H9 (cell line): ENCODE data around the gene AXIN2. TPM values are rescaled to one million over a fixed set of nuclear protein-coding genes. Genes with fewer than 3 reads are reported as not detected.

ENCODE experiments used
- DNase-seq: peaks from one replicate; pipeline ENCODE4 v3.0.0-alpha.2; 2017
- H2AFZ ChIP-seq: one replicate; pipeline ENCODE4 v1.6.1; 2013; ENCODE audit warnings: mild to moderate bottlenecking, low read length, control low read depth, moderate library complexity
- H2AK5ac ChIP-seq: 2 replicates; pipeline ENCODE4 v1.6.1; 2013; ENCODE audit warnings: low read length, control low read depth, mixed read lengths; ENCODE audit not compliant: insufficient read length
- H2BK120ac ChIP-seq: one replicate; pipeline ENCODE4 v1.6.1; 2013; ENCODE audit warnings: low read depth, mild to moderate bottlenecking, low read length, control low read depth, inconsistent platforms; ENCODE audit not compliant: poor library complexity, severe bottlenecking
- H2BK12ac ChIP-seq: 2 replicates; pipeline ENCODE4 v1.6.1; 2013; ENCODE audit warnings: low read length, control low read depth, mixed read lengths, low read depth; ENCODE audit not compliant: insufficient read length
- H2BK15ac ChIP-seq: 2 replicates; pipeline ENCODE4 v1.6.1; 2013; ENCODE audit warnings: low read depth, low read length, control low read depth
- H2BK20ac ChIP-seq: one replicate; pipeline ENCODE4 v1.6.1; 2013; ENCODE audit warnings: low read depth, mild to moderate bottlenecking, low read length, control low read depth, inconsistent platforms; ENCODE audit not compliant: poor library complexity, severe bottlenecking
- H2BK5ac ChIP-seq: 2 replicates; pipeline ENCODE4 v1.6.1; 2013; ENCODE audit warnings: low read length, control low read depth, mixed read lengths; ENCODE audit not compliant: insufficient read length
- H3K14ac ChIP-seq: 2 replicates; pipeline ENCODE4 v1.6.1; 2013; ENCODE audit warnings: low read length, control low read depth; ENCODE audit not compliant: insufficient read depth
- H3K18ac ChIP-seq: 2 replicates; pipeline ENCODE4 v1.6.1; 2013; ENCODE audit warnings: low read depth, mild to moderate bottlenecking, mixed read lengths, low read length, control low read depth; ENCODE audit not compliant: insufficient read length
- H3K23ac ChIP-seq: 2 replicates; pipeline ENCODE4 v1.6.1; 2013; ENCODE audit warnings: low read length, control low read depth, mixed read lengths, low read depth; ENCODE audit not compliant: insufficient read length
- H3K23me2 ChIP-seq: 2 replicates; pipeline ENCODE4 v1.6.1; 2013; ENCODE audit warnings: low read depth, mild to moderate bottlenecking, mixed read lengths, low read length, control low read depth; ENCODE audit not compliant: insufficient read length, poor library complexity, severe bottlenecking
- H3K27ac ChIP-seq: 2 replicates; pipeline ENCODE4 v1.5.1; 2013; ENCODE audit warnings: low read length, control low read depth, mixed read lengths, low read depth; ENCODE audit not compliant: insufficient read length
- H3K27me3 ChIP-seq: 2 replicates; pipeline ENCODE4 v1.6.1; 2013; ENCODE audit warnings: low read length, control low read depth, inconsistent platforms; ENCODE audit not compliant: insufficient read depth
- H3K4ac ChIP-seq: 2 replicates; pipeline ENCODE4 v1.6.1; 2013; ENCODE audit warnings: low read depth, mild to moderate bottlenecking, control low read depth, inconsistent platforms, low read length, moderate library complexity
- H3K4me1 ChIP-seq: 2 replicates; pipeline ENCODE4 v1.6.1; 2013; ENCODE audit warnings: low read length, control low read depth, inconsistent platforms; ENCODE audit not compliant: insufficient read depth
- H3K4me2 ChIP-seq: 2 replicates; pipeline ENCODE4 v1.6.1; 2013; ENCODE audit warnings: low read length, control low read depth, mixed read lengths; ENCODE audit not compliant: insufficient read length, insufficient read depth
- H3K56ac ChIP-seq: 2 replicates; pipeline ENCODE4 v1.6.1; 2013; ENCODE audit warnings: low read depth, mild to moderate bottlenecking, mixed read lengths, low read length, control low read depth; ENCODE audit not compliant: insufficient read length
- H3K79me1 ChIP-seq: 2 replicates; pipeline ENCODE4 v1.6.1; 2013; ENCODE audit warnings: low read depth, mild to moderate bottlenecking, moderate library complexity, low read length, control low read depth, inconsistent platforms; ENCODE audit not compliant: insufficient read depth, poor library complexity, severe bottlenecking
- H3K79me2 ChIP-seq: 2 replicates; pipeline ENCODE4 v1.6.1; 2013; ENCODE audit warnings: low read length, control low read depth, inconsistent platforms; ENCODE audit not compliant: insufficient read depth
- H3K9ac ChIP-seq: 2 replicates; pipeline ENCODE4 v1.6.1; 2013; ENCODE audit warnings: low read length, control low read depth, mixed read lengths; ENCODE audit not compliant: insufficient read length; ENCODE audit errors: extremely low read depth
- H3K9me3 ChIP-seq: one replicate; pipeline ENCODE4 v1.6.1; 2013; ENCODE audit warnings: low read depth, low read length, inconsistent platforms; ENCODE audit not compliant: control insufficient read depth
- H3T11ph ChIP-seq: one replicate; pipeline ENCODE4 v1.6.1; 2013; ENCODE audit warnings: mild to moderate bottlenecking, low read length, control low read depth, inconsistent platforms
- H4K20me1 ChIP-seq: one replicate; pipeline ENCODE4 v1.6.1; 2013; ENCODE audit not compliant: control insufficient read depth, insufficient read length, insufficient read depth
- H4K5ac ChIP-seq: 2 replicates; pipeline ENCODE4 v1.6.1; 2013; ENCODE audit warnings: low read depth, mild to moderate bottlenecking, mixed read lengths, low read length, control low read depth; ENCODE audit not compliant: insufficient read length
- H4K8ac ChIP-seq: replicated peaks from 2 replicates; pipeline ENCODE4 v1.6.1; 2013; ENCODE audit warnings: low read length, control low read depth, mixed read lengths, low read depth; ENCODE audit not compliant: insufficient read length
- H4K91ac ChIP-seq: 2 replicates; pipeline ENCODE4 v1.6.1; 2013; ENCODE audit warnings: low read depth, mild to moderate bottlenecking, moderate library complexity, mixed read lengths, low read length, control low read depth; ENCODE audit not compliant: insufficient read length
- H3K27ac Mint-ChIP-seq, 3 experiments: 2 replicates in 2 of 3; 3 replicates in 1 of 3; pipeline ENCODE4 v1.8.0; 2020 to 2021; ENCODE audit warnings: mixed read lengths in 3 of 3, mild to moderate bottlenecking in 1 of 3, moderate library complexity in 1 of 3
- H3K27me3 Mint-ChIP-seq: 2 replicates; pipeline ENCODE4 v1.8.0; 2021; ENCODE audit warnings: low read depth, mild to moderate bottlenecking, moderate library complexity, mixed read lengths
- H3K36me3 Mint-ChIP-seq, 3 experiments: 2 replicates in 2 of 3; 3 replicates in 1 of 3; pipeline ENCODE4 v1.8.0; 2020 to 2021; ENCODE audit warnings: low read depth in 3 of 3, mixed read lengths in 3 of 3; ENCODE audit not compliant: insufficient read depth in 1 of 3
- H3K4me1 Mint-ChIP-seq, 2 experiments: 2 replicates each; pipeline ENCODE4 v1.8.0; 2020; ENCODE audit warnings: mixed read lengths in 2 of 2
- H3K4me3 Mint-ChIP-seq, 2 experiments: 2 replicates in 1 of 2; 3 replicates in 1 of 2; pipeline ENCODE4 v1.8.0; 2020 to 2021; ENCODE audit warnings: mild to moderate bottlenecking in 2 of 2, mixed read lengths in 2 of 2, moderate library complexity in 1 of 2
- H3K9me3 Mint-ChIP-seq, 2 experiments: 2 replicates in 1 of 2; 3 replicates in 1 of 2; pipeline ENCODE4 v1.8.0; 2020; ENCODE audit warnings: mild to moderate bottlenecking in 2 of 2, mixed read lengths in 2 of 2, moderate library complexity in 1 of 2
- WGBS: extraction: QIAGEN DNeasy Blood & Tissue Kit; methylation state at CpG from one replicate; pipeline ENCODE4 v1.1.7; 2013; ENCODE audit warnings: missing lambda C conversion rate, low lambda C conversion rate, mixed read lengths; ENCODE audit not compliant: insufficient read length; ENCODE audit errors: extremely low coverage; 5-methylcytosine and 5-hydroxymethylcytosine counted together
- total RNA-seq: library from RNA; stranded (reverse); gene quantifications from 2 replicates; pipeline ENCODE4 v1.2.1, GENCODE V29; 2021
- TF ChIP-seq, protein P1 (sequence below): fragments of 200-600 bp; sonication (generic); conservative IDR thresholded peaks from 3 replicates; pipeline ENCODE4 v1.8.0; 2021; ENCODE audit warnings: antibody characterized with exemption, mild to moderate bottlenecking

The AXIN2 gene
- total RNA-seq, 1 experiment from 2014 or later, result 35.0 TPM

GRCh38 chr17:65529040-65529633, 32.3 kb downstream of the AXIN2 start:
- no peak for DNase-seq
- Histone ChIP-seq H3K79me1 (no peaks in the 10 kb centered on the region), H3K23ac (no peak overlapping the region), H4K8ac (no peak overlapping the region), H3K4me1 (peaks cover 3% of the 10 kb centered on the region; the same call in 1 of the 2 replicates), H3K9ac (no peak overlapping the region), H3K79me2 (no peaks in the 10 kb centered on the region), H3K4me2 (no peak overlapping the region), H4K5ac (no peak overlapping the region), H3K23me2 (no peaks in the 10 kb centered on the region), H2BK5ac (no peak overlapping the region), H3T11ph (no peak overlapping the region), H4K20me1 (no peaks in the 10 kb centered on the region), H3K18ac (no peak overlapping the region), H2AFZ (no peak overlapping the region), H2BK15ac (no peak overlapping the region), H2BK120ac (no peak overlapping the region), H3K27ac (no peak overlapping the region), H4K91ac (no peak overlapping the region), H3K4ac (no peak overlapping the region), H3K14ac (no peak overlapping the region), H3K9me3 (no peaks in the 10 kb centered on the region), H3K27me3 (no peaks in the 10 kb centered on the region), H3K56ac (no peak overlapping the region), H2BK12ac (no peak overlapping the region), H2AK5ac (no peak overlapping the region), H2BK20ac (no peak overlapping the region)
- peaks cover 32 to 61% (median 40%) of the 10 kb centered on the region in 3 experiments for H3K36me3 Mint-ChIP-seq
- 0 out of 7 replicates have a peak overlapping the region, but pooled peaks of 1 of the 3 experiments have one; percentile 28 for H3K27ac Mint-ChIP-seq
- no peak overlapping the region for H3K4me3 Mint-ChIP-seq
- H3K9me3 Mint-ChIP-seq, result no peaks in the 10 kb centered on the region
- peaks cover 36 to 42% of the 10 kb centered on the region in 2 experiments for H3K4me1 Mint-ChIP-seq
- no peaks in the 10 kb centered on the region; the same call in 1 of the 2 replicates for H3K27me3 Mint-ChIP-seq
- TF ChIP-seq, protein P1, sequence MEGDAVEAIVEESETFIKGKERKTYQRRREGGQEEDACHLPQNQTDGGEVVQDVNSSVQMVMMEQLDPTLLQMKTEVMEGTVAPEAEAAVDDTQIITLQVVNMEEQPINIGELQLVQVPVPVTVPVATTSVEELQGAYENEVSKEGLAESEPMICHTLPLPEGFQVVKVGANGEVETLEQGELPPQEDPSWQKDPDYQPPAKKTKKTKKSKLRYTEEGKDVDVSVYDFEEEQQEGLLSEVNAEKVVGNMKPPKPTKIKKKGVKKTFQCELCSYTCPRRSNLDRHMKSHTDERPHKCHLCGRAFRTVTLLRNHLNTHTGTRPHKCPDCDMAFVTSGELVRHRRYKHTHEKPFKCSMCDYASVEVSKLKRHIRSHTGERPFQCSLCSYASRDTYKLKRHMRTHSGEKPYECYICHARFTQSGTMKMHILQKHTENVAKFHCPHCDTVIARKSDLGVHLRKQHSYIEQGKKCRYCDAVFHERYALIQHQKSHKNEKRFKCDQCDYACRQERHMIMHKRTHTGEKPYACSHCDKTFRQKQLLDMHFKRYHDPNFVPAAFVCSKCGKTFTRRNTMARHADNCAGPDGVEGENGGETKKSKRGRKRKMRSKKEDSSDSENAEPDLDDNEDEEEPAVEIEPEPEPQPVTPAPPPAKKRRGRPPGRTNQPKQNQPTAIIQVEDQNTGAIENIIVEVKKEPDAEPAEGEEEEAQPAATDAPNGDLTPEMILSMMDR, result no peak
- no CpG with 5 or more reads among the region's 7 CpGs for WGBS
